CD4-positive, alpha-beta T cell treated with Interleukin-12 subunit alpha and Interleukin-12 subunit beta, for 1 hour (primary cell): Measurements from ENCODE around the gene TBC1D22A.
"Not testable (repeated sequence)": the region's sequence is repeated elsewhere in the genome, so short reads cannot be mapped to it uniquely, and the experiment has no call there.

Source experiments
- DNase-seq: peaks from one replicate; pipeline ENCODE4 v3.0.0-alpha.2; 2020

The TBC1D22A gene

DNA sequence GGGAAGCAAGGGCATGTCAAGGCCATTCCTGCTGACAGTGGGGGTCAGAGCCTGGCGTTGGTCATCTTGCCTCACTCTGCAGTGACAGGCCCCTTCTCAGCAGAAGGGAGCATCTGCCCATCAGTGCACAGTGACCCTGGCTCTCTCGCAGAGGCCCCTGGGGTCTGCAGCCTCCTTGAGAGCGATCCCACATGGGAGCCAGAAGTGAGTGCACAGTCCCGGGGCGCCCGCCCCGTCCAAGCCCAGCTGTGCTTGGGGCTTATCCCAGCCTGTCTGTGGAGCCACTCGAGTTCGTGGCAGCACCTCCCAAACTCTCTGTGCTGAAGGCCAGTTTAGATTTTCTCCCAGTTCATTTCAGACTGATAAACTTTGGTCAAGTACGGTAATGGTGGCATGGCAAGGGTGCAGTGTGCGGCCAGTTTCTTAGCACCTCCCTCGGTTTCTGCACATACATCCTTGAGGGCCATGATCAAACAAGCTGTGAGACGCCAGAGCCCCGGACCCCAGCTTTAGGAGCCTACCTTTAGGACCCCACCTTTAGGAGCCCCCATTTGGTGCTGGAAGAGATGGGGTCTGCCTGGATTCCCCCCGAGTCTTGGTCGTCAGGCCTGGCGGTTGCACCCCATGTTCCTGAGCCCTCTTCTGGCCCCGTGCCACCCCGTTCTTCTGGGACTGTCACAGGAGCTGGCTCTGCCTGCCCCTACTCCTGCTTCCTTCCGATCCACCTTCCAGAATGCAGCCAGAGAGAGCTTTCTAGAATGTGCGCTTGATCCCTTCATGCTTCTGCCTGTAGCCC, 369.4 kb downstream of the TBC1D22A start:
- DNase-seq = no peak

DNA sequence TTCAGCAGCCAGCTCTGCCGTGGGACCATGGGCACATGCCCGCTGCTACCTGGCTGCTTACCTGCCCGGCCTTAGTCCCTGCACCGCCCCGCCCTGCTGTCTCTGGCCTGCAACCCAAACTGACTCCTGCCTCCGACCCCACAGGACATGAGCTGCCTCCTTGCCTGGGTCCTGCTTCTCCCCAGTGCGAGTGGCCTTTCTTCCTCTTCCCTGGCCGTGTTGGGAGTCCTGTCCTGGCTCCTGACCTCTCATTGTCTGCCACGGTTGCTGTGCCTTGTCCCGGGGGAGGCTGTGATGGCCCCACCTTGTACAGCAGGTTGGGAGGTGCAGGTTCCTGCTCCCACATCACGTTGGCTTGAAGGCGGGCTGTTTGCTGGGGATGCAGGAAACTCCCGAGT, 370.0 kb downstream of the TBC1D22A start:
- no peak for DNase-seq

DNA sequence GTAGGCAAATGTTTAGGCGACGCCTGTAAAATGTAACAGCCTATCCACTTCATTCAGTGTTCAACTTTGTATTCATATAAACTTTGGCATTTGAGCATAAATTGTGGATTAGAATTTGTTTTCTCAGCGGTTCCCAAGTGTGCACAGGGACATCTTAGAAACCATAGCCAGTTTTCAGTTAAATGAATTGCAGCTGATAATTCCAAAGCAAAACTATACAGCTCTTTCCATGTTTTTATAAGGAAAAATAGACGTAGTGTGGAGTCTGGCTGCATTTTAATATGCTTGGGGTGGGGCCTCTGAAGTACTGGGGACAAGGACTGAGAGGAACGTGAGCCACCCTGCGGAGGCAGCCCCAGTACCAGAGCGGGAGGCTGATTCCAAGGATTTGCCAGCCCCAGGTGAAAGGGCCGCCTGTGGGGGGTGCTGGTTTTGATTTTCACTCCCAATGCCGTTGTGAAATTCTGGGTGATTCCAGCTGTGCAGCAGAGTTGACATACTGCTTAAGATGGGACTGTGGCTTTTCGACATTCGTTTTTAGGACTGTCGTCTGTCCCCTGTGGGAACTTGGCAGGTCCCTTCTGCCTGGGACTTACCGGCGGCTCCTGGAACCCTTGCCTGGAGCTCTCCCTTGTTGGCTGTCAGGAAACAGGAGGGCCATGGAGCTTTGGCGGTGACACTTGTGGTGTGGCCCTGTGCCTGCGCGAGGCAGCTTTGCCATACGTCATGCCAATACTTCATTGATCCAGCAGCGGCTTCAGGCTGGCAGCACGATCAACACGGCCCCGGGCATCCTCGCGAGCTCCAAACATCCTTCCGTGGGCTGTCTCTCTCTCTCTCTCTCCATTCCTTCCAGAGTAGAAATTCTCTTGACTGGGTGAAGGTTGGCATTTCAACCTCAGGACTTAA, 370.9 kb downstream of the TBC1D22A start:
- no peak for DNase-seq

DNA sequence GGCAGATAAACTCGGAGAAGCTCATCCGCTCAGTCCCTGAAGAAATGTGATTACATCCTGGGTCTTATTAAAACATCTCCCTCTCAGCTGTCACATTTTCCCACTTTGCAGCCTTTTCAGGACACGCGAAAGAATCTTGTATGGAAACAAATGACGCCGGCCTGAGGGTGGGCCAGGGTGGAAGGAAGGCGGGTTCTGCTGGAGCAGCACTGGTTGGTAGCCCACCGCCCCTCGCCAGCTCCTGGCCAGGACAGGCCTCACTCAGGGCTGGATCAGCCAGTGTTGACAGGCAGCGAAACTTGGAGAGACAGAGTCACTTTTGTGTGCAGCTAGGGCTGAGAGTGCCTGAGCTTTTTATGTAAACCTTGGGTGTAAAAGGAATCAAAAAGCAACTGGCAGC, 371.8 kb downstream of the TBC1D22A start:
- DNase-seq = no peak

DNA sequence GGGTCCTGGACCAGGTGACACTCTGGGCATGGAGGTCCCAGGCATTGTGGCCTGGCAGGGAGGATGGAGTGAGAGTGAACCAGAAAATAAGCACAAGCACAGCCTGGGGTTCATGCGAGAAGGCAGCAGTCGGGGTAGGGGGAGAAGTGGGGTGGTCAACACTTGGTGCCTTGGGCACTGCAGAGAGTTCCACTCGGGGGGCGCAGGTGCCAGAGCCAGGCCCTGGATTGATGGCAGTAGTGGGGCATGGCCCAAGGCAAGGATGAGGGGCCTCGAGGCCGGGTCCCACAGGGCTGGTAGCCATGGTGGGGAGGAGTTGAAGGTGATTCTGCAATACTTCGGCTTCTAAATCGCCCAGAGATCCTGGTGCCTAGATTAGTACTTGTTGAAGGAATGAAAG, 372.9 kb downstream of the TBC1D22A start:
- no peak for DNase-seq

DNA sequence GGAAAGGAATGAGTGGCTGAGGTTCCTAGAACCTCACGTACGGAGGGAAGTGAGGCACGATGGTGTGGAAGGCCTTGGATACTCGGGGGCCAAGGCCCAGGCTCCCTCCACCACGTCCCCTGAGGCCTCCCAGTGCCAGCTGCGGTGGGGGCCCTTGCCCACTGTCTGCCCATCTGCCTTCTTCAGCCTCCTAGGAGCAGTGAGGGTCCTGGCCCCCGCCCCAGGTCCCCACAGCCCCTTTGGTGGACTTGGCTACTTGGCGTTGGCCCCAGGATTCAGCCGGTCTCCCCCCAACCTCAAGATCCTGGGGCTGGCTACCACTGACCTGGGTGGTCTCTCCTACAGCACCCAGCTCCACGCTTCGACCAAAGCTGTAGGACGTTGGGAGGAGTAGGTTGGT, 373.6 kb downstream of the TBC1D22A start:
- DNase-seq = no peak

DNA sequence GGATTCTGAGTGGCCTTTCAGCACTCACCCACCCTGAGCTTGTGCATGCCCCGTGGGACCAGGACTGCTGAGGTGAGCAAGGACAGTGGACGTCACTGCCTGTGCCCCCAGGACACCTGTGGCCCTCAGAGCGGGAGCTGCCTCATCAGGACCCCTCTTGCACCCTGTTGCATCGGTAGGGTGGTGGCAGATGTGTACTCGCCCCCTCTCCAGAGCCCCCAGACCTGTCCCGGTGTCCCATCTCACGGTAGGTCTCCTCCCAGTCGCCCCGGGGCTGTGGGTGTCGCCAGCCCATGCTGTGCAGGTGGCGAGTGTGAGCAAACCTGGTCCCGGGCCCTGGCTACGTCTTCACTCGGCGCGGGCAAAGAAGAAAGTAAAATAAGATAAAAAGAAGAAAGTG, 374.2 kb downstream of the TBC1D22A start:
- DNase-seq = no peak

DNA sequence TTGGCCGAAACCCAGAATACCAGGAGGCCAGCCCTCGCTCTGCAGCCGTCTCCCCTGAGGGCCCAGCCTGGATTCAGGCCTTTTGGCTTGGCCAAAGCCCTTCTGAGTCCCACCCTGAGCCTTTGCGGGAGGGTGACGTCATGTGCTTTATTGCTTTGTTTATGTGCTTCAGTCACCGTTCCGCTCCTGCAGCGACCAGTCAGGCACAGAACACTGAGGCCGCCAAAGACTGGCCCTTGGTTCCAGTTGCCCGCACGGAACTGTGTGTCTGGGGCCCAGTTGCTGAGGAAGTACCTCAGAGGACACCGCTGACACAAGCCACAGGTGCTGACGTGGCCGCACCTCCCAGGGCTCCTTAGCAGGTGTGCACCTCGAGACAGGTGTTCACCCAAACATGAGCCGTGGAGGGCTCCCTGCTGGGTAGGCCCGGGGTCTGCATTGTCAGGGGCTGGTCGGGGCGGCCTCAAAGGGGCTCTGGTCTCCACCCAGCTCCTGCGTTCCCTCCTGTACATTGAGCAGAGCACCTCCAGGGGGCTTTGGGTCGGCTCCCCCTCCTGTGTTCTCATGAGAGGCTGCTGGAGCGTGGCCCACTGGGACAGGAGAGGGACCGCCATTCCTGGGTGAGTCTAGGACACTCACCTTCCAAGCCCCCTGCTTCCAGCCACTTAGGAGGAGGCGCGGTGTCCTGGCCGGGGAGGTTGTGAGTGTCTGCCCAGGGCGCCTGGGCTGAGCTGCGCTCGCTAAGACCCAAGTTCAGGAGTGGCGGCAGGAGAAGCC, 376.8 kb downstream of the TBC1D22A start:
- DNase-seq = no peak

DNA sequence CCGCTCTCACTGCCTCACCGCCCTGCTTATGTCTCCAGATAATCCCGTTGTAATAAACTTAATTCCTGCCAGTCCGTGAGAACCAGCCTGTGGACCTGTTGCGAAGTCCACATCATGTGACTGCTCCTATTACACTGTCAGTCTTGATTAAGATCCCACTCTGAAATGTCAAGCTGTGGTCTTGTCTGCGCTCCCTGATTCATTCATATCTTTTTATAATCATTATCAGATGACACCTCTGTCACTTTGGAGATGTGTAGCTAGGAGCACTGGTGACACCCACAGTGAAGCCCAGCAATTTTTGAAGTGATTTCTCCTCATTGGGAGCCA, 377.3 kb downstream of the TBC1D22A start:
- DNase-seq = no peak

DNA sequence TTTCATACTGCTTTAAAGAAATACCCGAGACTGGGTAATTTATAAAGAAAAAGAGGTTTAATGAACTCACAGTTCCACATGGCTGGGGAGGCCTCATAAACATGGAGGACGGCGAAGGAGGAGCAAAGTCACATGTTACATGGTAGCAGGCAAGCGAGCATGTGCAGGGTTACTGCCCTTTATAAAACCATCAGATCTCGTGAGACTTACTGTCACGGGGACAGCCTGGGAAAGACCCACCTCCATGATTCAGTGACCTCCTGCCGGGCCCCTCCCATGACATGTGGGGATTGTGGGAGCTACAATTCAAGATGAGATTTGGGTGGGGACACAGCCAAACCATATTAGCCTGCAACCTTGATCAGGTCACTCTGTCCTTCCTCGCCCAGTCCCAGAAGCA, 378.5 kb downstream of the TBC1D22A start:
- not testable (repeated sequence) for DNase-seq

DNA sequence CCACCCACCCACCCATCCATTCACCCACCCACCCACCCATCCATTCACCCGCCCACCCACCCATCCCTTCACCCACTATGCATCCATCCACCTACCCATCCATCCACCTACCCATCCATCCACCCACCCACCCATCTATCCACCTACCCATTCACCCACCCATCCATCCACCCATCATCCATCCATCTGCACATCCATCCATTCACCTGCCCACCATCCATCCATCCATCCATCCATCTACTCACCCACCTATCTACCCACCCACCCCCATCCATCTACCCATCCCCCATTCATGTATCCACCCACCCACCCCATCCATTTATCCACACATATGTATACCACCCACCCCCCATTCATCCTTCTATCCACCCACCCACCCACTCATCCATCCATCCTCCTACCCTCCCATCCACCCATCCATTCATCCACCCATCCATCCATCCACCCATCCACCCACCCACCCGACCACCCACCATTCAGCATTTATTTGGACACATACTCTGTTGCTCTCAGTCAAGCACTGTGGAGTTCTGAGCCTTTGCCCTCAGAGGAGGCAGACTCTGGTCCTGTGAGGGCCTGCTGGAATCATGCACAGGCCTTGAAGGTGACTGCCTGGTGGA, 380.1 kb downstream of the TBC1D22A start:
- DNase-seq = no peak

DNA sequence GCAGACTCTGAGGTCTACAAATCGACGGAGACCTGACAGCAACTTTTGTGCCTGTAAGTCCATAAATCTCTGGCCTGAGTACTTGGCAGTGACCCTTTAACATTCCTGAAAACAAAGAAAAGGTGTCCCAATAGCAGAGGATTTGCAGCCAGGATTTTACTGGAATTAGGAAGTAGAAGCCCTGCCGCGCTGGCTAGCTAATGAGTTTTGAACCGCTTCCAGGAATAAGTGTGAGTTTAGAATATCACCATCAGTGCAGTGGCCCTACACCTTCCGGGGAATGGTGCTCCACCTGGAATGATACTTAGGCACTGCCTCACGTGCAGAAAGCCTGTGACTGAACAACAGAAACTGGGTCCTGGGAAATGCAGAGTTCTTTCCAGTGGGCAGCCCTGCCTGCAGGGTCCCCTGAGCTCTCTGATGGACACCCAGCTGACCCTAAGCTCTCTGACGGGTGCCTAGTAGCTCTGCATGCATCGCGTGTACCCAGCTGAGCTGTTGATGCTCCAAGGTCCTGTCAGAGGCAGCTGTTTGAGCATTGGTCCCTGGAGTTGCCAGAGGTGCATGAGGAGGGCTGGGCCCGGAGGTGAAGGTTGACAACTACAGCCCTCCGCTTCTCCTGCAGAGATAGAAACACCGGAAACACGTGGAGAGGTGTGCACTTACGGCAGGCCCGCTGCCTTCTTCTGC, 380.9 kb downstream of the TBC1D22A start:
- no peak for DNase-seq

DNA sequence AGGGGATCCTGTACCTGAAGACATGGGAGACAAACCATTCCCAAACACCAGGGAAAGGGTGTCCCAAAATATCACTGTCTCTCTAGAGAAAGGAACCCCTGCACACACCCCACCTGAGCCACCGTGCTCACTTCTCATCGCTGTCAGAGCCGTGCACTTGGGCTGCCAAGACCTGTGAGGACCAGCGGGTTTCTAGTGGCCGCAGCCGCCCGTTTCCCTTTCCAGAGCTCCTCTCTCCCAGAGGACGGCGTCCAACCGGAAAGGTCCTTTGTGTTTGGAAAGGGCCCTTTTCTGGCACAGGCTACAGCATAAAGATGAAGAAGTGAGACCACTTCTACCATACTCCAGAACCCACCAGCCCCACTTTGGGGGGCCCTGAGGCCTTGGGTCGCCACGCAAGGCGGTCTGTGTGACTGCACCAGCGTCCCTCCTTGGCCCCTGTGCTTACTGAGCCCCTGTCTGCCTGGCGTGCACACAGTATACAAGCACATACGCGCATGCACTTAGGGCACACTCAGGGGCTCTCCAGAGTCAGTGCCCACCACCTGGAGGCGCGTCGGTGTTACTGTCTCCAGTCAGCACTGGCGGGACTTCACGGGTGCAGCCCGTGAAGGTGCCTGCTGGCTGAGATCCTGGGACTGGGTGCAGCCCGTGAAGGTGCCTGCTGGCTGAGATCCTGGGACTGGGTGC, 381.8 kb downstream of the TBC1D22A start:
- no peak for DNase-seq

DNA sequence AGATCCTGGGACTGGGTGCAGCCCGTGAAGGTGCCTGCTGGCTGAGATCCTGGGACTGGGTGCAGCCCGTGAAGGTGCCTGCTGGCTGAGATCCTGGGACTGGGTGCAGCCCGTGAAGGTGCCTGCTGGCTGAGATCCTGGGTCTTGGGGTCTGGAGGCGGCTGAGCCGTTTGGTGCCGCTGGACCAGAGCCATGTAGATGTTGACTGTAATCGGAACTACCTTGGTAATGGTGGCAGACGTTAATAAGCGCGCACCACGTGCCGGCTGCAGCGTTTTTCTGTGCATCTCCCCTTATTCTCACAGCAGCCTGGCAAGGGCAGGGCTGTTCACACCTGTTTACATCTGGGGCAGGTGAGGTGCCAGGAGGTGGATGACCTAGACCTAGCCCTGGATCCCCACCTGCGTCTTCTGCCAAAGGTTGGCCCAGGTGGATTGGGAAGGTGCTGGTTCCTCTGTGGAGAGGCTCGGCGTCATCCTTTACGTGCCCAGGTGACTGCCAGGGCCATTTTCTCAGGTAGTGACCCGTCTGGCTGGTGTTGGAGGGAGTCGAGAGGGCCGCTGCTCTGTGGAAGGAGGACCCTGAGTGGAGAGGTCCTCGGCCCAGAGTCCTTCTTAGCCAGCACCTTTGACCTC, 382.5 kb downstream of the TBC1D22A start:
- no peak for DNase-seq

DNA sequence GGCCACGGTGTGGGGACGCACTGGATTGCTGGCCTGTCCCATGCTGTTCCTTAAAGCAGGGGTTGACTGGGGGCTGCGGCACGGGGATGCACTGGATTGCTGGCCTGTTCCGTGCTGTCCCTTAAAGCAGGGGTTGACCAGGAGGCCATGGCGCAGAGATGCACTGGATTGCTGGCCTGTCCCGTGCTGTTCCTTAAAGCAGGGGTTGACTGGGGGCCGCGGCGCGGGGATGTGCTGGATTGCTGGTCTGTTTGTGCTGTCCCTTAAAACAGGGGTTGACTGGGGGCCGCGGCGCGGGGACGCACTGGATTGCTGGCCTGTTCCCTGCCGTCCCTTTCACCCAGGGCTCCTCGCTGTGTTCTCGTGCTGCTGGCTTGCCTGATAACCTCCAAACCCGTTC, 383.4 kb downstream of the TBC1D22A start:
- DNase-seq = no peak

DNA sequence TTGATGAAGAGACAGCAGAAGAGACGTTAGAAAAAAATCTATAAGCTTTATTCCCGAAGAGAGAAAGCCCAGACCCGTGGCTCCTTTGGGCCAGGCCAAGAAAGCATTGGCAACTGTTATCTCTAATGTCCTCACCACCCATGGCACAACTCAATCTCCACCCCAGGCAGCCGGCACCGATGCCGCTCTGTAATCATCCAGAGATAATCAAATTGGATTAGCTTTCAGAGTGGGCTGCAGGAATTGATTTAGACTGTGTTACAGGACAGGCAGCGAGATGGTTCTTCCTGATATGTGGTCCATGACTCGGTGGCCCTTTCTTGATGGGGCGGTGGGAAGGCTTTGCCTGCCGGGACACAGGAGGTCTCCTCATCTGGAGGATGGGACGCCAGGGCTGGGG, 383.9 kb downstream of the TBC1D22A start:
- DNase-seq = no peak

DNA sequence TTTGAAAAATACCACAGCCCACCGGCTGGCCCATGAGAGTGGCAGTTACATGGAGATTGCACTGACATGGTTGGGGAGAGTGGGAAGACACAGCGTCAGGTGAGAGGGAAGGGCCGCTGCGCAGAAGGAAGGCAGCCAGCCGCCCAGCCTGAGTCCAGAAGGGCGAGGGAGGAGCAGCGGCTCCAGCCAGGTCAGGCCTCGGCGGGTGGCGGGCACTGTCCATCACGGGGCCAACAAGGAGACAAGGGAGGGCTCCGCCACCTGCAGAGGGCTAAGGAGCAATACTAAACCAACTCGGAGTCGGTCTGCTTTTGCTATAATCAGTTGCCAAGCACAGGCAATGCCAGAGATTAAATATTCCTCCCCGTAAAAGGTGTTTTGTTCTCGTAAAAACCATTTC, 384.5 kb downstream of the TBC1D22A start:
- no peak for DNase-seq

DNA sequence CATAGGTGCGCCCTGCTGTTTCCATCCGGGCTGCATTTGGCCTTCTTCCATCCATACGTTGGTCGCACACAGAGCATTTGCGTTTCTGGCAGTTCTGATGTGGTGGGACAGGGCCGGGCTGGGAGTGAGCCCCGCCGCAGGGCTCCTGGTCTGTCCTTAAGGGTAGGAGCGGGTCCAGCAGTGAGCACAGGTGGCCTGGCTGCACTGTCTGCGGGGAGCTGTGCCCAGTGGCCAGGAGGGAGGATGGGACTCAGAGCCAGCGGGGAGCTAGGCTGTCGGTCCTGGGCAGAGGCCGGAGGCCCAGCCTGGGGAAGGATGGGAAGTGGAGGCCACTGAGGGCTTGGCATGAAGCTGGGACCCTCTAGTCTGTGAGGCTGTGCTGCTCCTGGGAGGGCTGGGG, 385.1 kb downstream of the TBC1D22A start:
- no peak for DNase-seq

DNA sequence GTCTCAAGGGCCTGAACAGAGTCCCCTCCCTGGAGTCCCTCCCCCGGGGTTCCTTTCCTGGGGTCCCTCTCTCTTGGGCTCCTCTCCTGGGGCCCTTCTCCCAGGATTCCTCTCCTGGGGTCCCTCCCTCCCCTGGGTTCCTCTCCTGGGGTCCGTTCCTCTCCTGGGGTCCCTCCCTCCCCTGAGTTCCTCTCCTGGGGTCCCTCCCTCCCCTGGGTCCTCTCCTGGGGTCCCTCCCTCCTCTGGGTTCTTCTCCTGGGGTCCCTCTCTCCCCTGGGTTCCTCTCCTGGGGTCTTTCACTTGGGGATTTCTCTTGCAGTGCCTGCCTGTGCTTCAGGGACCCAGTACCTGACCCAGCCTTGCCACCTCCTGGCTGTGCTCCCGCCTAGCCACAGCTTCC, 386.1 kb downstream of the TBC1D22A start:
- DNase-seq = no peak

DNA sequence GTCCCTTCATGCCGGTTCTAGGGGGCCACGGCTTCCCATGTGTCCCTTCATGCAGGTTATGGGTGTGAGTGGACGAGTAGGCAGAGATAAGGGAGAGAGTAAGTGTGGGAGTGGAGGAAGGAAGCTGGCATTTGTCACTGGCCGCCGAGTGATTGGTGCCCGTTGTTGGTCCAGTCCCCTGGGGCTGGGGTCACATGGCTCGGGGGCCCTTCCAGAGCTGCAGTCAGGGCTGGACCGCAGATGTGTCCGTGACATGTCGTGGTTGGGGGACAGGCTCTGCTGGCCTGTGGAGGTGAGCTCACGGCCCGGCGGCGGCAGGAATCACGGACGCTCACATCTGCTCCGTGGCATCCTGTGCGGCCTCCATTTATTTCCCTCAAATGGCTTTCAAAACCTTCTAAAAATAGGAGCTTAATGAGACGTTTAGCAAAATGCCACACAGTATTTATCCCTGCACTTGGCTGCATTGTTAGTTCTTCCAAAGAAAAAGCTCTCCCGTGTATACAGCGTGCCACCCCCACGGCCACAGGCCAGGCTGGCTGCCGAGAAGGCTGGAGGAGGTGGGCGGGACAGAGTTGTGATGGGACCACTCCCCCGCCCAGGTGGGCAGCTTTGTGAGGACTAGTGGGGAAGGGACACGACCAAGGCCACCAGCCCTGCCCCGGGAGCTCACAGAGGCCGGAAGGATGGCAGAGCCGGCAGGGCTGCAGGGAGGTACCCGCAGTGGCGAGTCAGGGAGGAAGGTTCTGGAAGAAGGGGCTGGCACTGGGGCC, 386.7 kb downstream of the TBC1D22A start:
- DNase-seq = no peak

DNA sequence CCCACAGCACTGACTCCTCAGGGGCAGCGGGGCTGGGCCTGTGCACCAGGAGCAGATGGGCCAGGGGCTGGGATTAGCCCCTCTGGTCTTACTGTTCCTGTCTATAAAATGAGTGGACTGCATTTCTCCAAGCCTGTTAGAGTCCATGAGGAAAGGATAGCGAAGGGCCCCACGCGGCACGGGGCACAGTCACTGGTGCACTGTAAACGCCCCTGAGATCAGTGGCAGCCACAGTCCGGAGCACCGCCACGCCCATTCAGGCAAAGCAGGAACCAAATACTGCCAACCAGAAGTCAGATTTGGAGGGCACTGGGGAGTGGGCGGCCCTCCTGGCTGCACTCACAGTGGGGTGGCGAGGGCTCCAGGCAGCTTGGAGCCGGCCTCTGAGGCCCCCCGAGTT, 387.5 kb downstream of the TBC1D22A start:
- no peak for DNase-seq
